Measurements from ENCODE around the gene KCNT2.
"Not testable (repeated sequence)": the region's sequence is repeated elsewhere in the genome, so short reads cannot be mapped to it uniquely, and the experiment has no call there.

The KCNT2 gene

GRCh38 chr1:196516373-196516772 lies 91.9 kb downstream of the KCNT2 start:
- DNase-seq (ENCODE audit: extremely low read depth in 1 of 2, low read depth in 1 of 2): no peak

- DNase-seq (ENCODE audit: extremely low read depth in 1 of 2, low read depth in 1 of 2): no peak
Observed at GRCh38 chr1:196515904-196516303, 92.3 kb downstream of the KCNT2 start.

GRCh38 chr1:196513821-196514220 lies 94.4 kb downstream of the KCNT2 start:
- DNase-seq (ENCODE audit: extremely low read depth in 1 of 2, low read depth in 1 of 2): no peak

- DNase-seq (ENCODE audit: extremely low read depth in 1 of 2, low read depth in 1 of 2): no peak
Observed at GRCh38 chr1:196510451-196510850, 97.8 kb downstream of the KCNT2 start.

GRCh38 chr1:196504224-196504623 lies 104.0 kb downstream of the KCNT2 start:
- not testable (repeated sequence) for DNase-seq (ENCODE audit: extremely low read depth in 1 of 2, low read depth in 1 of 2)

- DNase-seq (ENCODE audit: extremely low read depth in 1 of 2, low read depth in 1 of 2): no peak
Observed at GRCh38 chr1:196502437-196502836, 105.8 kb downstream of the KCNT2 start.

GRCh38 chr1:196501760-196502428 lies 106.3 kb downstream of the KCNT2 start:
- DNase-seq (ENCODE audit: extremely low read depth in 1 of 2, low read depth in 1 of 2): no peak

GRCh38 chr1:196497817-196498216 lies 110.4 kb downstream of the KCNT2 start:
- no peak for DNase-seq (ENCODE audit: extremely low read depth in 1 of 2, low read depth in 1 of 2)

- DNase-seq (ENCODE audit: extremely low read depth in 1 of 2, low read depth in 1 of 2): no peak
Observed at GRCh38 chr1:196494766-196495165, 113.5 kb downstream of the KCNT2 start.

GRCh38 chr1:196493881-196494280 lies 114.4 kb downstream of the KCNT2 start:
- no peak for DNase-seq (ENCODE audit: extremely low read depth in 1 of 2, low read depth in 1 of 2)

- no peak for DNase-seq (ENCODE audit: extremely low read depth in 1 of 2, low read depth in 1 of 2)
Observed at GRCh38 chr1:196488579-196488978, 119.7 kb downstream of the KCNT2 start.

GRCh38 chr1:196486346-196486745 lies 121.9 kb downstream of the KCNT2 start:
- DNase-seq (ENCODE audit: extremely low read depth in 1 of 2, low read depth in 1 of 2): no peak

GRCh38 chr1:196481616-196482015 lies 126.6 kb downstream of the KCNT2 start:
- no peak for DNase-seq (ENCODE audit: extremely low read depth in 1 of 2, low read depth in 1 of 2)

GRCh38 chr1:196477262-196477661 lies 131.0 kb downstream of the KCNT2 start:
- no peak for DNase-seq (ENCODE audit: extremely low read depth in 1 of 2, low read depth in 1 of 2)

GRCh38 chr1:196467230-196467925 lies 140.9 kb downstream of the KCNT2 start:
- DNase-seq (ENCODE audit: extremely low read depth in 1 of 2, low read depth in 1 of 2): no peak

- no peak for DNase-seq (ENCODE audit: extremely low read depth in 1 of 2, low read depth in 1 of 2)
Observed at GRCh38 chr1:196466654-196467053, 141.6 kb downstream of the KCNT2 start.

GRCh38 chr1:196466166-196466565 lies 142.1 kb downstream of the KCNT2 start:
- DNase-seq (ENCODE audit: extremely low read depth in 1 of 2, low read depth in 1 of 2): no peak

GRCh38 chr1:196464480-196464941 lies 143.7 kb downstream of the KCNT2 start:
- no peak for DNase-seq (ENCODE audit: extremely low read depth in 1 of 2, low read depth in 1 of 2)

- no peak for DNase-seq (ENCODE audit: extremely low read depth in 1 of 2, low read depth in 1 of 2)
Observed at GRCh38 chr1:196462086-196462485, 146.2 kb downstream of the KCNT2 start.

- DNase-seq (ENCODE audit: extremely low read depth in 1 of 2, low read depth in 1 of 2): no peak
Observed at GRCh38 chr1:196461521-196461920, 146.7 kb downstream of the KCNT2 start.

GRCh38 chr1:196459383-196459782 lies 148.9 kb downstream of the KCNT2 start:
- no peak for DNase-seq (ENCODE audit: extremely low read depth in 1 of 2, low read depth in 1 of 2)

- DNase-seq (ENCODE audit: extremely low read depth in 1 of 2, low read depth in 1 of 2): no peak
Observed at GRCh38 chr1:196454792-196455191, 153.4 kb downstream of the KCNT2 start.

Data from stimulated activated CD8-positive, alpha-beta memory T cell treated with anti-CD3 and anti-CD28 coated beads, Interleukin-7, amount 100 ng/mL, for 48 hours (primary cell).